Gastrocnemius medialis (tissue), 4 donors: ENCODE results near the gene TMEM33.

Experiments used
- POLR2A ChIP-seq, 2 donors: fragments of 450-650 bp; IDR thresholded peaks; one replicate each; pipeline ENCODE4 v1.6.1; 2017; ENCODE audit warnings: antibody characterized with exemption in 2 of 2, mild to moderate bottlenecking in 2 of 2, moderate library complexity in 2 of 2
- TF ChIP-seq, protein P1 (sequence below), 5 experiments: fragments of 450-650 bp in 3 of 5; fragments of 200-600 bp in 2 of 5; sonication (generic) in 2 of 5; IDR thresholded peaks in 4 of 5; conservative IDR thresholded peaks in 1 of 5; 1 replicate in 4 of 5; 2 replicates in 1 of 5; pipeline ENCODE4 v1.5.1; 2016 to 2019; ENCODE audit warnings: antibody characterized with exemption in 5 of 5, mild to moderate bottlenecking in 3 of 5, moderate library complexity in 3 of 5

- TF ChIP-seq, protein P1, sequence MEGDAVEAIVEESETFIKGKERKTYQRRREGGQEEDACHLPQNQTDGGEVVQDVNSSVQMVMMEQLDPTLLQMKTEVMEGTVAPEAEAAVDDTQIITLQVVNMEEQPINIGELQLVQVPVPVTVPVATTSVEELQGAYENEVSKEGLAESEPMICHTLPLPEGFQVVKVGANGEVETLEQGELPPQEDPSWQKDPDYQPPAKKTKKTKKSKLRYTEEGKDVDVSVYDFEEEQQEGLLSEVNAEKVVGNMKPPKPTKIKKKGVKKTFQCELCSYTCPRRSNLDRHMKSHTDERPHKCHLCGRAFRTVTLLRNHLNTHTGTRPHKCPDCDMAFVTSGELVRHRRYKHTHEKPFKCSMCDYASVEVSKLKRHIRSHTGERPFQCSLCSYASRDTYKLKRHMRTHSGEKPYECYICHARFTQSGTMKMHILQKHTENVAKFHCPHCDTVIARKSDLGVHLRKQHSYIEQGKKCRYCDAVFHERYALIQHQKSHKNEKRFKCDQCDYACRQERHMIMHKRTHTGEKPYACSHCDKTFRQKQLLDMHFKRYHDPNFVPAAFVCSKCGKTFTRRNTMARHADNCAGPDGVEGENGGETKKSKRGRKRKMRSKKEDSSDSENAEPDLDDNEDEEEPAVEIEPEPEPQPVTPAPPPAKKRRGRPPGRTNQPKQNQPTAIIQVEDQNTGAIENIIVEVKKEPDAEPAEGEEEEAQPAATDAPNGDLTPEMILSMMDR (IDR thresholded peaks at IDR 0.05 in 4 of 5, conservative IDR thresholded peaks at IDR 0.05 in 1 of 5) = no peak
- no peak for TF ChIP-seq POLR2A (IDR thresholded peaks at IDR 0.05)
These were observed 8.3 kb downstream of the TMEM33 start for GRCh38 chr4:41943506-41943905.
